HG02981 (cell line): ENCODE data around the gene EBF3.

Source experiments
- ATAC-seq: cut with Tn5 transposase; IDR thresholded peaks from one replicate; pipeline ENCODE4 v1.9.1; 2021; ENCODE audit warnings: mild to moderate bottlenecking, moderate library complexity; ENCODE audit not compliant: unreplicated experiment

EBF3 gene

DNA sequence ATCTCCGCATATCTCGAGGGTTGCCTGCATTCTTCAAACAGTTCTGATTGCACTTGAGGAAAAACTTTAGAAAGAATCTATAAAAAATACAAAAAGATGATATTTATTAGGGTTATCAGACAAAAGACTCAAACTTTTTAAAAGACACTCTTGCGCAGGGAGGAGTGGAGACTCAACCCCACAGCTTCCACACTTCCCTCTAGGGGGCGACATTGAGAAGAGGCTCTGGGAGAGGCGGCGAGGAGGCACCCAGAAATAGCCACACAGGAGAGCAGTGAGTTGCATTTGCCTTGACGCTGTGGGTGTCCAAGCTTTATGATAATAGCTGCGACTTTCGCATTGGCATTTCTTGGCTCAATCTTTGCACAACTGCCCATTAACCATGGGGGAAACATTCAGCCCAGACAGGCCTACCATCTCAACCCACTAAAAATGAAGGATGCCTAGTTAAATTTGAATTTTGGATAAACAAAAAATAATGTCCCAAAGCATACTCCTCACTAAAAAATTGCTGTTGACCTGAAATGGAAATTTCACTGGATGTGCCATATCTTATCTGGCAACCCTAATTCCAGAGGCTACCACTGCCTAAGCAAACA lies 86.2 kb downstream of the EBF3 start:
- no peak for ATAC-seq

DNA sequence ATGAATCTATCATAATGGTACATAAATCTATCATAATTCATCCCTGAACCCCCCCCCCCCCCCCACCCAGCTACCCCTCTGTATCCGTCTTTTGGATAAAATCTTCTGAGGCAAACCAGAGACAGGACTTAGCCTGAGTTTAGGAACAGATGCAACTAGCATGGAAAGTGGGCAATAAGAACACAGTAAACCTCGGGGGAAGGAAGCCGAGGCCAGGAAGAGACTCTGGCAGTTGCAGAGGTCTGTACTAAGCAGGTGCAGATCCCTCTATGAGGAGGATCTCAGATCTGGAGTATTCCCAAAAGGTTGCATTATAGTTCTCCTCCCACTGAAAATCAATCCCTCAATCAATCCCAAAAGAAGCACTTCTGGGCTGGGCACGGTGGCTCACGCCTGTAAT lies 87.2 kb downstream of the EBF3 start:
- ATAC-seq: no peak

DNA sequence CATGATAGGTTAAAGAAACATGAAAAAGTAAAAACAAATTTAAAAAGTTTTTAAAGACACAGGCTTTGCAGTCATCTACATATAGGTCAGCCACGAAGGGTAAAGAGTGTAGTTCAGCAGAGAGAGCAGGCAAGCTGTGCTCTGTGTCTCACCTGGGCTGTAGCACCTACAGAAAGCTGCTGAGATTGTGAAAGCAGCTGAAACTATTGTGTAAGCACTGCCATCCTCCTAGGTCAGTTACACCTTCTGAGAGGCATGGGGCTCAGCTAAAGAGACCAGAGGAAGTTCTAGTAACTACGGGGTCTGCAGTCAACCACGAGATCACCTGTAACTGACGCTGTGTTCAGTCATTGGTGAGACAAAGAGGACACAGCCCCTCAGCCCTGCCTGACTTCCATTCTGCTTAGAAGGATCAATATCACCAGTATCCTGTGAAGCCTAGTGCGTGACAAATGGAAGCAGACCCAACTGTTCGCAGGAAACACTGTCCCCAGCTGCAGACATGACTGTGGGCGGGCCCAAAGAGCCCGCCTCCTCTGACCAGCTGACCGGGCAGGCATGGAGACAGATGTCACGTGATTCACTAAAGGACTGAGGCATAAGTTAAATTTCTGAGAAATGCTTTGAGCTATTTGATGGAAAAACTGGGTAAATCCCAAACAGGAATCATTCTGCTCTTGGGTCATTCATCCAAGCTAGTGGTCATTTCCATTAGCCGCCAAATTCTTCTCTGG lies 87.9 kb downstream of the EBF3 start:
- ATAC-seq: no peak

DNA sequence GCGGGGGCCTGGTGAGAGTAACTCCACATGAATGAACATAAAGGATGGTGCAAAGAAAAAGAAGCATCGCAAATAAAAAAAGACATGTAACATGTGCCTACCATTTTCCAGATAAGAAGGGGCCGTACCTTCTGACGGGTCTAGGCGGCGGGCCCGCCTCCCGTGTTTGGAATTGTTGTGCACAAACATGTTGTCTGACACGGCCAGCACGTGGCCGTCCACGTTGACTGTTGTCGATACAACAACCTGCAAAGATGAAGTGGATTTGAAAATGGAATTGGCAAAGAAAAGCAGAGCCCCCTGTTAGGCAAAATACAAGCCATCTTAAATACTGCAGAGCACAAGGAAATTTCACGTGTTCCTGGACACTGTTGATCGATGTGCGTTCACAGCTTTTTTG lies 90.7 kb downstream of the EBF3 start:
- ATAC-seq: no peak

DNA sequence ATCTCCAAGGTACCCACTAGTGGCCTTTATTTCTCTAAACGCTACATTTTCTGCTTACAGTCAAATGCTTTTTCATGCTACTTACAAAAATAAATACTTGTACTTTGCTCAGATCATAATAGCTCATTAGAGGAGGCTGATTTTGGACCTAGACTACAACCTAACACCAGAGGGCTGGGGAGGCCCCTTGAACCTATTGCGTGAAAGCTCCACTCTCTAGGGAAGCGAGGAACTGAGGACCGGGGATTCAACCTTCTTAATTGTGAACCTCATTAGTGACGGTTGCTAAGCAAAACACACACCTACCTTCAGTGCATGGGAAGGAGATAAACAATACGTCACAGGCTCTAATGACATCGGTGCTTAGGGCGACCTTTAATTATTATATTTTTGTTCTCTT lies 92.1 kb downstream of the EBF3 start:
- ATAC-seq: no peak

DNA sequence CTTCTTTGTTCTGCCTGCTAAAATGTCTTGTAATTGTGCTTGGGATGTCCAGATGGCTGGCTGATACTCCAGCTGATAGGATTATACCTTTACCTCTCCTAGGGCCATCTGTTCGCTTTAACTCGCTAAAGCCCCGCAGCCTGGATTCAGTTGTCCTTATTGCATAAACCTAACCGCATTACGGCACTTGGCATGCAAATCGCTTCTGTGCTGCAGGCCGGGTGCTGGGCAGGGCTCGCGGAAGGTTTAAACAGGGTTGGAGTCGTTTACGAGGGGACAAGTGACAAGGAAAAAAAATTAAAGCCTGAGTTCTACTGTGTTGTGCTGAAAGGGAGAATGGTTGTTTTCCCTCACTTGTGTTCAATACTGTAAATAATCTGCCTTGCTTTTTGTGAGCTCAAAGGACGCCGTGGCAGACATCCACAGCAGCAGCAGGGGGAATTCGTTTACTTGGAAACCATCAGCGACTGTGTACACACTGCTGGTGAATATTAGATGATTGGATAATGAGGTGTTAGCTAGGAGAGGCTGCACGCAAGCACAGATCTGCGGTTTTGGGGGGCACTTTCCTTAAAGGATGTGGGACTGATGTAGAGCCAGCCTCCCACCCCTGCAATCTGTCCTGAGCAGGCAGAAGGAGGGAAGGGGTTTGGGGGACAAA lies 93.0 kb downstream of the EBF3 start:
- no peak for ATAC-seq

DNA sequence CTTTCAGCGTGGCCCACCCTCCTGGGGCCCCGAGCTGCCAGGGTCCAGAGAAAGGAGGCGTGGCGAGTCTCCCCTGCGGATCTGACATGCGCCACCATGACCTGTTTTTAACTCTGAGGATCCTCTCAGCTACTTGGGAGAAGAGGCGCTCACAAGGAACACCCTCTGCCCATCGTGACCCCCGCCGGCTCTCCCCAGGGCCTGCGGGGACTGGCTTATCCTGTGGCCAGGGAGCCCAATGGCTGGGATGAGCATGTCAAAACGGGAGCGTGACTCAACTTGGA lies 93.7 kb downstream of the EBF3 start:
- no peak for ATAC-seq

DNA sequence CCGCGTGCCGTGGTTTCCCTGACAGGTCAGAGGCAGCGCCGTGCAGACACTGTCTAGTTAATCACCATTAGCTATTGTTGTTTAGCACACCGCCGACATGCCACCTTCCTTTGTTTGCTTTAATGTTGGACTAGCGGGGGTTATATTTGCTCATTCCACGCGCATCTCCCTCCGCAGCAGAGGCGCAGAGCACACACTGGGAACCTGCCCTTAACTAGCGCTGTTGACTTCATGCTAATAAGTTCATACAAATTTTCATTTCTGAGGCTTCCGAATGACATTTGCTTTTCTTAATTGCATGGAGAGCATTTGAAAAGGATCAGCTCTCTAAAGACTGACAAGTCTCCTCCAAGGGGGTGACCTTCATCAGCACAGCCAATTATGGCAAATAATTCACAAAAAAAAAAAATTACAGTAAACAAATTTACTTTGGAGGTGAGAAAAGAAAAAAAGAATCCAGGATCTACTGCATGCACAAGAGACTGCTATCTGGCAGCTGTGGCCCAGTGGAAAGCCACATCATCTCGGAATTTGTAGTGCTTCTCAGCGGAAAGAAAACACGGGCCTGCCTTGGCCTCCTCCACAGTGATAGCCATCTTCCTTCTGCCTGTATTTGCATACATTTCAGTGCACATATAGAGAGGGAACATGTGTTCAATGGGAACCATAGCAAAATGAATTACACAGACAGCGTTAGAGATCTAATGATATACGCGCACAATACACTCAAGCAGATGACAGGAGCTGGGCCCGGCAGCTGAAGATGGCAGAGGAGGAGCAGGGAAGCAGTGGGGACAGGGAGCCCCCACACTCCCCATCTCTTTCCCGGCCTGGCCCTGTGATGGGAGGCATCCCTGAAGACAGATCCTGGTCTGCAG lies 94.2 kb downstream of the EBF3 start:
- ATAC-seq: no peak

DNA sequence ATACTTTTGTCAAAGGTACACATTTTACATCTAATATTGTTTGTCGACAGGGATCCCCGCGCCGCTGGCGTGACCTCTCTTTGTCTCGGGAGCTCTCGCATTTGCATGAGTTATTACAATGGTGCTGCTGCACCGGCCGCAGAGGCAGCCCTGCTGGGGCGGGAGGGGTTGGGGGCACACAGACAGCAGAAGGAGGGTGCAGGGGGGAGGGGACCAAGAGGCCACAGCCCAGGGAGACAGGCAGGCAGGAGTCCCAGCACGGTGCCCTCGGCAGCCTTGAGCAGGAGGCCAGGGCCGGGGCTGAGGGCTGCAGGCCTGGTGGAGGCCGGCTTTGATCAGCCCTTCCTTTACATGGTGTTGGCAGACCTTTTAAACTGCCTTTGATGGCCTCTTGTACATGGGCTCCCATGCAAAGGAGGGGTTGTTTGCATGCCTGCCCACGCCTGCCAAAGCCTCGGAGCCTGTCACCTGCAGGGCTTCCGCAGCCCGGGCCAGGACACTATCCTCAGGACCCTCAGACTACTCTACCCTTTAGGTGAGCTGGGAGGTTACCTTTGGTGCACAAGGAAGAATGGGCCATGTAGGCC lies 95.5 kb downstream of the EBF3 start:
- ATAC-seq: no peak

DNA sequence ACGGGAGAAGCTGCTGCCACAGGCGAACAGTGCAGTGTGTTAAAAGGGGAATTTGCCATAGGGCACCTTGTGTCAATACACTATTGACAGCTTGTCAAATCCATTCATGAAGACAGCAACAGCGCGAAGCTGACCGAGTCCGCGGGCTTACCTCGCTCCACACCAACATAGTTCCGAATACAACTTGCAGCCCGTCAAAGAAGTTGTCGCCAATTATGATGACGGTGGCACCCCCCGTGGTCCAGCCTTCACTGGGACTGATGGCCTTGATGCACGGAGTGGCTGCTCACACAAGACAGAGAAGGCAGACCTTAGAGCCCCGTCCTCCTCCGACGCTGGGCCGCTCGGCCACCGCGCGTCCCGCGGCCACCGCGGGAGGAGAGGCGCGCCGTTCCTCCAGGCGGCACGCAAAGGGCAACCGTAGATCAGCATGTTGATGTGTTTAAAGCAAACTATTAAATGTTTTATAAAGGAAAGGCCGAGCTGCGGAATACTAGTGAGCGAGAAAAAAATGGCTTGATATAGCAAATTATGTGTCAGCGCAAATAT lies 96.4 kb downstream of the EBF3 start:
- no peak for ATAC-seq

DNA sequence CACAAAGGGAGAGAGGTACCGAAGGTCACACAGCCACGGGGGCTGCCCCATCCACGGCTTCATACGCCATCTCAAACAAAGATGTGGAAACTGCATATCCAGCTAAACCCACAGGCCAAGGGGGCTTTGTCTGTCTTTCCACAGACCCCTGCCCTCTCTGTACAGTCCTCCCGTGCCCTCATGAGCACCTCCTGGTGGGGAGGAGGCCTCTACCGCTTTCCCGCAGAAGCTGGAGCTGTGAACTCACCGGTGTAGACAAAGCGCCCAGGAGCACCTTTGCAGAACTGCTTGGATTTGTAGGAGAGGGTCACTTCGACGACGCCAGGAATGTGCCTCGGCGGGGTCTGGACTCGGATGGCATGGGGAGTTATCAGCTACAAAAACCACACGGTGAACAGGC lies 97.2 kb downstream of the EBF3 start:
- no peak for ATAC-seq

DNA sequence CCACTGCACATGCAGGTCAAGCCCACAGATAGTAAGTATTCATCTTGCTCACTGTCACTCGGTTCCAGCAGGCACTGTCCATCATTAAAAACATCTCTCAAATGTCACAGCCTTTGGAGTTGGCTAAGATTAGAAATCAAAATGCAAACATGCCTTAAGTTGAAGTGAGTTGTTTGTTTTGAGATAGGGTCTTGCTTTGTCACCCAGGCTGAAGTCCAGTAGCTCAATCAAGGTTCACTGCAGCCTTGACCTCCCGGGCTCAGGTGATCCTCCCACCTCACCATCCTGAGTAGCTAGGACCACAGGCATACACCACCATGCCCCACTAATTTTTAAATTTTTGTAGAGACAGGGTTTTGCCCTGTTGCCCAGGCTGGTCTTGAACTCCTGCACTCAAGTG lies 98.1 kb downstream of the EBF3 start:
- ATAC-seq: no peak

DNA sequence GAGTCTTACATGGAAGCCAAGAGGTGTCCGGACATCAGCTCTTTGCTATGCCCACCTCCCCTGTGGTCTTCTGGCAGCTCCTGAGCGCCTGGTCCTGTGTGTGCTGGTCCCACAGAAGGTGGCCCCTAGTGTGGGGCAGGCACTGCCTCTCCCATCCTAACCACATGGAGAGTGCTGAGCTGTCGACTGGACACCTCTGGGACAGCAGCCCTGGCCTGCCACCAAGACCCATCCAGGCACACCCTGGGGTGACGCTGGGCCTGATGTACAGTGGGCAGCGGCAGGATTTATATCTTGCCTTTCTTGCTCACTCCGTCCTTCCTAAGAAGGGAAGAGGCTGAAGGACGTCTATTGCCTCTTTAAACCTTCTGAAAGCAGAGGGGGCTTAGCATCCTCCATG lies 98.7 kb downstream of the EBF3 start:
- no peak for ATAC-seq

DNA sequence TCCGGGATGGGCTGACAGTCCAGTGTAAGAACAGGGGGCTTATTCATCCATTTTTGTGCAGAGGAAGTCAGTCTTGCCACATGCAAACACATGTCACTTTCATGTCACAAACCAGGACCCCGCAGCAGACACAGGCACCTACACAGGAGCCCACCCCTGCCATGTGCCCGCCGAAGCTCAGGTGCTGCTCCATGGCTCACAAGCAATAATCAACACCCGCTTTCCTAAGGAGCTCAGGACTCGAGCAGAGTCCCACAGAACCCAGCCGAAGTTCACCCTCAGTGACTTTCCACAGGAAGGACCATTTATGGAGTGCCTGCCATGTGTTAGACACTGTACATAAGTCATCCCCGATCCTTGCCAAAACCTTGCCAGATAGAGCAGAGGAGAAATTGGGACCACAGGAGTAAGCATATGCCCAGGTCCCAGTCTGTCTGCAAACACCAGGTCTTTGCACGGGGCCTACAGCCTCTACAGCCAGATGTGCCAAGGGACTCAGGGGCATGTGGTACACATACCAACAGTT lies 99.4 kb downstream of the EBF3 start:
- ATAC-seq: no peak

DNA sequence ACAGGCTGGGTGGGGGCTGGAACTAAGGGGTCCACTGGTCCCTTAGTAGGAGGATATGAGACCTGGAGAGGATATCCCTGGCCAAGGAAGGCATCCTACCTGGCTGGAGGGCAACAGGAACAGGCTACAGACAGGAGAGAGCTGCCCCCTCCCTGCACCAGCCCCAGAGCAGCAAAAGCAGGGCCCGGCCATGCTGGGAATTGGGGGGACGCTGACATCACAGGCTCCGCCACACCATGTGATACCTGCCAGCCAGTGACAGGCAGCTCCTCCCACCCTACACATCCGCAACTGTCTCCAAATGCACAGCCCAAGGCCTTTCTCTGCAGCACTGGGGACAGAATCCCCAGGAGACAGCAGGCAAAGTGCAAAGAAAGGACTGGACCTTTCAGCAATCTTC lies 100.0 kb downstream of the EBF3 start:
- ATAC-seq: no peak

DNA sequence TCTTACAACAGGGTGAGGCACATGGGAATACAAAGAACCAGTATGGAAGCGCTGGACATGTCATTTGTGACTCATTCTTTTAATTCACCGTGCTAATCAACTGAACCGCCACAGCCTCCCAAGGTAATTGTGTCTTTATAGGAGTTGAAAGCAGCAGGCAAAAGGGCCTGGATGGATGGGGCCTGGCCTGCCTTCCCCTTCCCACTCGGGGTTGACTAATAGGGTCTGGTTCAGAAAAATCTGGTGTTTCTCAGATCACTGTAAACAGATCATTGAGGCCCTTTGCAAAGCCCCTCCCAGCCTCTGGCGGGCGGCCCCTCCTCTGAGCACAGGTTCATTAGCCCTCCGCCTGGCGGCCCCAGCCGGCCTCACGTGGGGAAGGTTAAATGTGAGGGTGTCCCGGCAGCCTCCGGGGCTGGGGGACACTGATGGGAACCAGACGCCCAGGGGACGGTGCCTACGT lies 100.8 kb downstream of the EBF3 start:
- ATAC-seq: no peak

DNA sequence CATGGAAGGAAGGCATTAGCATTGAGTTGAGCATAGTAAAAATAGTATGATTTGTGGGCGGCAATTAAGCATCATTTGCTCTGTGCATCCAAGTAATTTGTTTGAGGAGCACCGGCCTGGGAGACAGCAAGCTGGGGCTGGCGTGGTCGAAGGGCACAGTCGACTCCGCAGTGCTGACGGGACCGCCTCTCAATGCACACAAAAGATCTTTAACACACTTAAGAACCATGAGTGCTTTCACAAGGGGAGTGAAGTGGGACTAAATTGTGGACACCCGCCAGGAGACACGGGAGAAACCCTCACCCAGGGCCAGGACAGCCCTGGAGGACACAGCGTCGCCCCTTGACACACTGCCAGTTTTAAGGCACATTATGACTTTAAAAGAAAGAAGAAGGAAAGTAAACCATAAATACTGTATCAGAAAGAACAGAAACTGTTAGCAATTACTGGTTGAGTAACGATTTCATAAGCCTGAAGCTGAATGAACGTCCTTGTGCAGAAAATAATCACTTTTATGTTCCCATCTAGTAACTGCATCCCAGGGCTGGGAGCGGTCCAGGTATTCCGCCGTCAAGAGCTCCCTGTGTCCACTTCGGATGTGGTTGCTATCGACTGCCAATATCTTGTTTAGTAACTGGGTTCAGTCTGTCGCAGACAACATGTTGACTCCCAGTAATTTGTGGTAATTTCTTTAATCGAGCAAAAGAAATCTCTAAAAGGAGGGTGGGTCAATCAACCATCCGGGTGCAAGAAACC lies 102.1 kb downstream of the EBF3 start:
- ATAC-seq: no peak

DNA sequence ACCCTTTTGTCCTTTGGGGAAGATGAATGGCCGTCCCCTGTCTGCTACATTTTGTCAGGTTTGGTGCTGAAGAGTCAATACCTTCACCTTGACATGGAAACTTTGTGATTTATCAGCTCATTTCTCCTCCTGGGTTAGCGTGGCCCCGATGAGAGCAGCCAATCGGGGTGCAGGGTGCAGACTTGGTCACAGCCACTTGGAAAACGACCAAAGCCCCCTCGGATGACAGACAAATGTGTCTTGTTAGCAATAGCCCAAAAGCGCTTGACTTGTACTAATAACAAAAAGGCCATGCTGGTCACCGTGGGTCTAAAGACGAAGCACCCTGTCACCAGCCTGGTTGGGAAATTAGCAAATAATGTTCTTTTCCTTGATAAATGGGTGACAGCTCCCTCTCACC lies 103.7 kb downstream of the EBF3 start:
- no peak for ATAC-seq

DNA sequence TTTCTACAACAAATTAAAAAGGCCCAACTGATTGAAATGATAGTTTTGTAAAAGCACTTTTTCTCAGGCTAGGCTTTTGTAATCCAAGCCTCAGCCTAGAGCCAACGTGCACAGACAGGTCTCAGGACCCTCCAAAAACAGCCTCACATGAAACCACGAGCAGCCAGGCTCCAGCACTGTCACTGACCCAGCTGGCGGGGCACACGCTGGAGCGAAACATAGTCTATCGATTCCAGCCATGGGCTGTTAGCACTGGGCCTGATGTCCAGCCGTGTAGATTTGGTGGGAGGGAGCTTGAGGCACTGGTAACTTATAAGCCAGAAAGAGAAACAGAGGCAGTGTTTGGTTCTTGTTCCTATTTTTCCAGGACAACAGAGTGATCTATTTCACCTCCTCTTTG lies 104.5 kb downstream of the EBF3 start:
- no peak for ATAC-seq
